Neuronal stem cell (in vitro differentiated cells): ENCODE data around the gene TOP1.

Experiments
- DNase-seq: peaks from one replicate; pipeline ENCODE4 v3.0.0-alpha.2; 2013; ENCODE audit warnings: low spot score
- H2AFZ ChIP-seq: one replicate; pipeline ENCODE4 v1.6.1; 2013; ENCODE audit warnings: mild to moderate bottlenecking, low read length, inconsistent platforms
- H2AK5ac ChIP-seq: 2 replicates; pipeline ENCODE4 v1.6.1; 2013; ENCODE audit warnings: low read depth, mild to moderate bottlenecking, inconsistent platforms, low read length, moderate library complexity, mixed read lengths
- H2BK120ac ChIP-seq: 2 replicates; pipeline ENCODE4 v1.6.1; 2013; ENCODE audit warnings: low read depth, mild to moderate bottlenecking, inconsistent platforms, low read length, moderate library complexity, mixed read lengths
- H2BK12ac ChIP-seq: one replicate; pipeline ENCODE4 v1.6.1; 2013; ENCODE audit warnings: low read length, inconsistent platforms
- H2BK15ac ChIP-seq: 2 replicates; pipeline ENCODE4 v1.6.1; 2013; ENCODE audit warnings: mild to moderate bottlenecking, low read length, inconsistent platforms, mixed read lengths
- H2BK5ac ChIP-seq: one replicate; pipeline ENCODE4 v1.6.1; 2013; ENCODE audit warnings: inconsistent platforms, mild to moderate bottlenecking, low read length, moderate library complexity
- H3K14ac ChIP-seq: one replicate; pipeline ENCODE4 v1.6.1; 2013; ENCODE audit warnings: low read length, inconsistent platforms
- H3K18ac ChIP-seq: 2 replicates; pipeline ENCODE4 v1.6.1; 2013; ENCODE audit warnings: low read length, inconsistent platforms
- H3K23ac ChIP-seq: 2 replicates; pipeline ENCODE4 v1.6.1; 2013; ENCODE audit warnings: low read depth, mild to moderate bottlenecking, mixed read lengths, low read length, inconsistent platforms; ENCODE audit not compliant: poor library complexity
- H3K27ac ChIP-seq: replicated peaks from 3 replicates; pipeline ENCODE4 v1.5.1; 2013; ENCODE audit warnings: low read length, inconsistent platforms
- H3K27me3 ChIP-seq, 3 experiments: 2 replicates each; pipeline ENCODE4 v1.6.1; 2013; ENCODE audit warnings: low read length in 3 of 3, mild to moderate bottlenecking in 2 of 3, inconsistent platforms in 1 of 3, low read depth in 1 of 3, mixed read lengths in 1 of 3, moderate library complexity in 1 of 3; ENCODE audit not compliant: control insufficient read depth in 3 of 3, insufficient read depth in 3 of 3
- H3K36me3 ChIP-seq, 2 donors: replicated peaks in 1 of 2; 2 replicates each; pipeline ENCODE4 v1.6.1; 2013; ENCODE audit warnings: low read length in 2 of 2; ENCODE audit not compliant: control insufficient read depth in 2 of 2, insufficient read depth in 2 of 2
- H3K4ac ChIP-seq: 2 replicates; pipeline ENCODE4 v1.6.1; 2013; ENCODE audit warnings: inconsistent platforms, mild to moderate bottlenecking, low read length, moderate library complexity
- H3K4me1 ChIP-seq, 2 donors: 1 replicate in 1 of 2; 2 replicates in 1 of 2; pipeline ENCODE4 v1.6.1; 2013; ENCODE audit warnings: low read length in 2 of 2, low read depth in 1 of 2; ENCODE audit not compliant: control insufficient read depth in 2 of 2, insufficient read depth in 1 of 2
- H3K4me2 ChIP-seq: one replicate; pipeline ENCODE4 v1.6.1; 2013; ENCODE audit warnings: mild to moderate bottlenecking, low read length, inconsistent platforms; ENCODE audit not compliant: insufficient read depth, poor library complexity, severe bottlenecking
- H3K4me3 ChIP-seq, 2 donors: 2 replicates each; pipeline ENCODE4 v1.5.1; 2013; ENCODE audit warnings: low read length in 2 of 2, mild to moderate bottlenecking in 2 of 2, inconsistent platforms in 1 of 2, moderate library complexity in 1 of 2
- H3K79me1 ChIP-seq: one replicate; pipeline ENCODE4 v1.6.1; 2013; ENCODE audit warnings: low read depth, mild to moderate bottlenecking, inconsistent platforms, low read length, moderate library complexity
- H3K9ac ChIP-seq: one replicate; pipeline ENCODE4 v1.6.1; 2013; ENCODE audit warnings: mild to moderate bottlenecking, low read depth, low read length, inconsistent platforms; ENCODE audit not compliant: poor library complexity
- H3K9me3 ChIP-seq, 2 donors: replicated peaks in 1 of 2; 2 replicates each; pipeline versions ENCODE3 to v1.6.1; 2013; ENCODE audit warnings: low read length in 2 of 2, mild to moderate bottlenecking in 2 of 2, inconsistent platforms in 1 of 2, low read depth in 1 of 2, mixed read lengths in 1 of 2, moderate library complexity in 1 of 2; ENCODE audit not compliant: control insufficient read depth in 2 of 2, insufficient read depth in 1 of 2
- H4K8ac ChIP-seq: one replicate; pipeline ENCODE4 v1.6.1; 2013; ENCODE audit warnings: low read depth, mild to moderate bottlenecking, inconsistent platforms, low read length, moderate library complexity
- H4K91ac ChIP-seq: one replicate; pipeline ENCODE4 v1.6.1; 2013; ENCODE audit warnings: low read length, low read depth, mild to moderate bottlenecking, inconsistent platforms; ENCODE audit not compliant: poor library complexity
- WGBS, 2 donors: extraction: QIAGEN DNeasy Blood & Tissue Kit; methylation state at CpG; one replicate each; pipeline ENCODE4 v1.1.7; 2013; ENCODE audit warnings: missing lambda C conversion rate in 2 of 2, mixed read lengths in 1 of 2; ENCODE audit not compliant: insufficient read length in 2 of 2, insufficient replicate concordance in 1 of 2; ENCODE audit errors: extremely low coverage in 2 of 2; 5-methylcytosine and 5-hydroxymethylcytosine counted together

The TOP1 gene

DNA sequence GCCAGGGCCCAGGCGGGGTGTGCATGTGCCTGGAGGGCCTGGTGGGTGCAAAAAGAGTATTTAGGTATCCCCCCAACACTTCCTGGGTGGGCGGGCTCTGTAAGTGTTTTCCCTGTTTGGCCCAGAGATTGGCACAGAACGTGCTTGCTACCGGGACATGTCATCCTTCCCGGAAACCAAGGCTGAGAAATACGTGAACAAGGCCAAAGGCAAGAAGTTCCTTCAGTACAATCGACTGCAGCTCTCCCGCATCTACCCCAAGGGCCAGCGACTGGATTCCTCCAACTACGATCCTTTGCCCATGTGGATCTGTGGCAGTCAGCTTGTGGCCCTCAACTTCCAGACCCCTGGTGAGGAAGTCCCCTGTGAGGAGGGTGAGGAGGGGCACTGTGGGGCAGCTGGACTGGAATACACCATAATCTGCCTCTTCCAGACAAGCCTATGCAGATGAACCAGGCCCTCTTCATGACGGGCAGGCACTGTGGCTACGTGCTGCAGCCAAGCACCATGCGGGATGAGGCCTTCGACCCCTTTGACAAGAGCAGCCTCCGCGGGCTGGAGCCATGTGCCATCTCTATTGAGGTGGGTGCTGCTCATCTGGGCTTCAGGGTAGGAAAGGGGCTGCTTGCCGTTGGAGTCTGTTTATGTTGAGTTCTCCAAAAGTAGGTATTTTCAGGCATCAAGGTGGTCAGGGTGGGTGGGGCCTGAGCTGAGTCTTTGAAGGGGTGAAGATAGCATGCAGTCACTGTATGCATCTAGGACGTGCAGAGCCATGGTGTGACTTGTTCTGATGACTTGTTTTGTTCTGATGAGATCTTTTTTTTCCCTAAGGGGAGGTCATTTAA lies 143.9 kb downstream of the TOP1 start:
- Histone ChIP-seq H3K4me1 (peaks cover 0 to 16% of the 10 kb centered on the region in 2 donors), H3K9me3 (no peaks in the 10 kb centered on the region)

DNA sequence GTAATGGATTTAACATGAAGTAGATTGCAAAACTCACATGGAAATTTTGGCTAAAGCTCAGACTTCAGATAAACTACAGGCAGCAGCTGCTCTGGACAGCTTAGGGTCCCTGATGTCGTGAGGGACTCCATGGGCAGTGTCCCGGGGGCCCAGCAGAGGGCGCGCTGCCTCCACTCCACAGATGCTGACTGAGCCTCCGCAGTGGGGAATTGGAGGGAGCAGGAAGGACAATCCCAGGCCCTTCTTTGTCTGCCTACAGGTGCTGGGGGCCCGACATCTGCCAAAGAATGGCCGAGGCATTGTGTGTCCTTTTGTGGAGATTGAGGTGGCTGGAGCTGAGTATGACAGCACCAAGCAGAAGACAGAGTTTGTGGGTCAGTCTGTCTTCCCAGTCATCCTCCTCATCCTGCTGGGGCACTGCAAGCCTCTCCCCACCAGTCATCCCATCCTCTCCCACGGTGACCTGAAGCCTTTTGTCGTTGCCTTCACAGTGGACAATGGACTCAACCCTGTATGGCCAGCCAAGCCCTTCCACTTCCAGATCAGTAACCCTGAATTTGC lies 144.6 kb downstream of the TOP1 start:
- no peak overlapping the region for H3K27ac ChIP-seq
- H3K4me2 ChIP-seq, result no peak overlapping the region
- peak; percentile 69 for DNase-seq
- H3K27me3 ChIP-seq, result no peaks in the 10 kb centered on the region
- H4K8ac ChIP-seq, result no peak overlapping the region
- H2BK120ac ChIP-seq, result no peak overlapping the region
- no peak overlapping the region for H2BK15ac ChIP-seq
- H2AK5ac ChIP-seq, result no peak overlapping the region
- H2AFZ ChIP-seq, result no peak overlapping the region
- peaks cover 78 to 97% of the 10 kb centered on the region in 2 donors for H3K36me3 ChIP-seq
- no peak overlapping the region for H3K14ac ChIP-seq
- peak overlapping the region; percentile 29 for H3K18ac ChIP-seq
- H3K79me1 ChIP-seq, result no peaks in the 10 kb centered on the region
- no peak overlapping the region for H4K91ac ChIP-seq
- no CpG with 5 or more reads among the region's 9 CpGs for WGBS, 2 donors
- peak overlapping the region; percentile 4 for H2BK5ac ChIP-seq
- H3K9ac ChIP-seq, result no peak overlapping the region
- H3K4me1 ChIP-seq, result peaks cover 0 to 16% of the 10 kb centered on the region in 2 donors
- H3K23ac ChIP-seq, result no peak overlapping the region
- no peak overlapping the region for H2BK12ac ChIP-seq
- H3K4ac ChIP-seq, result no peak overlapping the region
- H3K9me3 ChIP-seq, result no peaks in the 10 kb centered on the region
- H3K4me3 ChIP-seq, result no peak overlapping the region

More for the DNA sequence above, 143.9 kb downstream of the TOP1 start:
- Histone ChIP-seq H4K91ac (no peak overlapping the region), H2BK120ac (no peak overlapping the region), H3K4me3 (no peak overlapping the region), H3K27me3 (no peaks in the 10 kb centered on the region), H3K14ac (no peak overlapping the region), H3K4ac (no peak overlapping the region), H3K36me3 (peaks cover 84 to 97% of the 10 kb centered on the region in 2 donors), H3K9ac (peak overlapping the region; percentile 5), H4K8ac (no peak overlapping the region), H2BK15ac (no peak overlapping the region), H2AK5ac (no peak overlapping the region), H3K4me2 (no peak overlapping the region), H3K79me1 (no peaks in the 10 kb centered on the region), H3K23ac (peak overlapping the region; percentile 47), H3K27ac (no peak overlapping the region), H3K18ac (no peak overlapping the region), H2AFZ (no peak overlapping the region), H2BK5ac (no peak overlapping the region), H2BK12ac (no peak overlapping the region)
- DNase-seq, result no peak
- WGBS, 2 donors, result no CpG with 5 or more reads among the region's 18 CpGs

DNA sequence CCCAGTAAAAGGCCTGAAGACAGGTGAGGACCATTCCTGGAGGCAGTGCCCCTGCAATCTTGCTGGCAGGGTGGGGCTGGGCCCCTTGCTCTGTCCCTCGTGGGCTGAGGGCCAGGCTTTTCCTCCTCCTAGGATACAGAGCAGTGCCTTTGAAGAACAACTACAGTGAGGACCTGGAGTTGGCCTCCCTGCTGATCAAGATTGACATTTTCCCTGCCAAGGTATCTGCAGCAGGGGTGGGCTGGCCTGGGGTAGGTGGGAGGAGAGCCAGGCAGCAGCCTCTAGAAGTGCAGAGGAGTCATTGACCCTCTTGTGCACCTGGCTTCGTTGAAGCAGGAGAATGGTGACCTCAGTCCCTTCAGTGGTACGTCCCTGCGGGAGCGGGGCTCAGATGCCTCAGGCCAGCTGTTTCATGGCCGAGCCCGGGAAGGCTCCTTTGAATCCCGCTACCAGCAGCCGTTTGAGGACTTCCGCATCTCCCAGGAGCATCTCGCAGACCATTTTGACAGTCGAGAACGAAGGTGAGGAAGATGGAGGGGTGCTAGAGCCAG lies 145.2 kb downstream of the TOP1 start:
- Histone ChIP-seq H3K9me3 (no peaks in the 10 kb centered on the region), H2AFZ (no peak overlapping the region), H2BK5ac (peak overlapping the region; percentile 4), H3K4me3 (peak overlapping the region in 1 of 2 donors; percentile 49), H3K14ac (no peak overlapping the region), H3K9ac (no peak overlapping the region), H4K8ac (no peak overlapping the region), H2AK5ac (no peak overlapping the region), H3K27me3 (no peaks in the 10 kb centered on the region), H3K4ac (no peak overlapping the region), H3K4me1 (peaks cover 6 to 19% of the 10 kb centered on the region in 2 donors), H3K23ac (no peak overlapping the region), H3K18ac (peak overlapping the region; percentile 66), H3K27ac (peak overlapping the region; percentile 19), H2BK12ac (no peak overlapping the region), H3K79me1 (no peaks in the 10 kb centered on the region), H3K4me2 (no peak overlapping the region), H3K36me3 (peaks cover 72 to 97% of the 10 kb centered on the region in 2 donors), H2BK15ac (no peak overlapping the region), H2BK120ac (no peak overlapping the region), H4K91ac (no peak overlapping the region)
- DNase-seq, result no peak
- WGBS, 2 donors, result no CpG with 5 or more reads among the region's 13 CpGs
